Stomach (tissue), 9 donors: ENCODE measurements around the gene AMIGO3. TPM values are rescaled to one million over a fixed set of nuclear protein-coding genes. Genes with fewer than 3 reads are reported as not detected.
"Not testable (repeated sequence)": the region's sequence is repeated elsewhere in the genome, so short reads cannot be mapped to it uniquely, and the experiment has no call there.

Experiments
- DNase-seq, 2 donors: peaks; one replicate each; pipeline versions ENCODE4 v3.0.0 to v3.0.0-alpha.2; 2013 to 2019
- H3K27ac ChIP-seq, 5 donors: fragments of 200-600 bp in 4 of 5; sonication (generic) in 4 of 5; one replicate each; pipeline ENCODE4 v1.5.1; 2013 to 2019; ENCODE audit warnings: mild to moderate bottlenecking in 1 of 5, moderate library complexity in 1 of 5
- H3K27me3 ChIP-seq, 3 donors: fragments of 200-600 bp; sonication (generic); one replicate each; pipeline ENCODE4 v1.5.1; 2017 to 2019; ENCODE audit warnings: mixed run types in 1 of 3
- H3K36me3 ChIP-seq, 4 donors: fragments of 200-600 bp; sonication (generic); 1 replicate in 3 of 4; 2 replicates in 1 of 4; pipeline ENCODE4 v1.5.1; 2016 to 2019
- H3K4me1 ChIP-seq, 4 donors: fragments of 200-600 bp; sonication (generic); one replicate each; pipeline ENCODE4 v1.5.1; 2016 to 2019
- H3K4me3 ChIP-seq, 4 donors: fragments of 200-600 bp; sonication (generic) in 3 of 4; one replicate each; pipeline ENCODE4 v1.5.1; 2016 to 2019; ENCODE audit warnings: mild to moderate bottlenecking in 1 of 4
- H3K9me3 ChIP-seq, 4 donors: fragments of 200-600 bp; sonication (generic); one replicate each; pipeline ENCODE4 v1.5.1; 2016 to 2019
- EP300 ChIP-seq: sonication (generic); formaldehyde crosslinking; IDR thresholded peaks from one replicate; pipeline ENCODE4 v1.6.1; 2017; ENCODE audit warnings: antibody characterized with exemption
- POLR2A ChIP-seq, 4 donors: fragments of 450-650 bp; IDR thresholded peaks; one replicate each; pipeline ENCODE4 v1.6.1; 2016; ENCODE audit warnings: antibody characterized with exemption in 4 of 4, control low read depth in 2 of 4, mild to moderate bottlenecking in 1 of 4, moderate library complexity in 1 of 4
- POLR2AphosphoS5 ChIP-seq, 3 donors: sonication (generic); formaldehyde crosslinking; IDR thresholded peaks; one replicate each; pipeline ENCODE4 v1.6.1; 2016; ENCODE audit warnings: antibody characterized with exemption in 3 of 3
- WGBS, 5 donors: extraction: QIAGEN DNeasy Blood & Tissue Kit in 3 of 5; methylation state at CpG; one replicate each; pipeline versions ENCODE4 v1.1.5 to v1.1.7; 2013 to 2018; 5-methylcytosine and 5-hydroxymethylcytosine counted together
- intact Hi-C: fragments of 100-400 bp; cut with DNase I; formaldehyde crosslinking; loops from one replicate; pipeline ENCODE4 v1.15.1; 2023; ENCODE audit warnings: low total_unique reads
- polyA plus RNA-seq, 3 donors: library from polyadenylated mRNA; stranded (reverse); fragments of 200-250 nt; gene quantifications; one replicate each; pipeline ENCODE4 v1.2.3, GENCODE V29; 2013
- total RNA-seq, 5 donors: library from RNA; depleted of rRNA; stranded (reverse); fragments of >200 nt; gene quantifications; one replicate each; pipeline versions ENCODE4 v1.1.0 to v1.2.3, GENCODE V29; 2014 to 2016
- TF ChIP-seq, protein P1 (sequence below), 7 experiments: fragments of 450-650 bp in 4 of 7; fragments of 200-600 bp in 3 of 7; sonication (generic) in 3 of 7; IDR thresholded peaks; one replicate each; pipeline ENCODE4 v1.5.1; 2016 to 2019; ENCODE audit warnings: antibody characterized with exemption in 7 of 7, control low read depth in 2 of 7, mild to moderate bottlenecking in 1 of 7
- donor health status: healthy with polysubstance abuse.
- donor health status: Bipolar disorder and iron deficiency.
- donor health status: healthy.

Gene AMIGO3
- total and polyA plus RNA-seq, 8 donors: 0.19 to 1.3 (median 0.80) TPM; not detected in 4

GRCh38 chr3:49751501-49751900 is 32.0 kb upstream of the AMIGO3 start:
- intact Hi-C loops: no loop called here
- no peak for DNase-seq
- H3K27ac ChIP-seq: no peak overlapping the region
- no peaks in the 10 kb centered on the region for H3K27me3 ChIP-seq
- peaks cover 7 to 51% (median 28%) of the 10 kb centered on the region in 4 donors for H3K4me1 ChIP-seq
- H3K9me3 ChIP-seq: no peaks in the 10 kb centered on the region
- no peak overlapping the region for H3K4me3 ChIP-seq
- TF ChIP-seq POLR2A (IDR thresholded peaks at IDR 0.05) (no peak), POLR2AphosphoS5 (IDR thresholded peaks at IDR 0.05) (no peak), EP300 (no peak)
- TF ChIP-seq, protein P1, sequence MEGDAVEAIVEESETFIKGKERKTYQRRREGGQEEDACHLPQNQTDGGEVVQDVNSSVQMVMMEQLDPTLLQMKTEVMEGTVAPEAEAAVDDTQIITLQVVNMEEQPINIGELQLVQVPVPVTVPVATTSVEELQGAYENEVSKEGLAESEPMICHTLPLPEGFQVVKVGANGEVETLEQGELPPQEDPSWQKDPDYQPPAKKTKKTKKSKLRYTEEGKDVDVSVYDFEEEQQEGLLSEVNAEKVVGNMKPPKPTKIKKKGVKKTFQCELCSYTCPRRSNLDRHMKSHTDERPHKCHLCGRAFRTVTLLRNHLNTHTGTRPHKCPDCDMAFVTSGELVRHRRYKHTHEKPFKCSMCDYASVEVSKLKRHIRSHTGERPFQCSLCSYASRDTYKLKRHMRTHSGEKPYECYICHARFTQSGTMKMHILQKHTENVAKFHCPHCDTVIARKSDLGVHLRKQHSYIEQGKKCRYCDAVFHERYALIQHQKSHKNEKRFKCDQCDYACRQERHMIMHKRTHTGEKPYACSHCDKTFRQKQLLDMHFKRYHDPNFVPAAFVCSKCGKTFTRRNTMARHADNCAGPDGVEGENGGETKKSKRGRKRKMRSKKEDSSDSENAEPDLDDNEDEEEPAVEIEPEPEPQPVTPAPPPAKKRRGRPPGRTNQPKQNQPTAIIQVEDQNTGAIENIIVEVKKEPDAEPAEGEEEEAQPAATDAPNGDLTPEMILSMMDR (IDR thresholded peaks at IDR 0.05): no peak
- H3K36me3 ChIP-seq: peaks cover 7 to 34% (median 30%) of the 10 kb centered on the region in 4 donors
- WGBS, 5 donors: 57 to 76% (median 66%) methylated on average over 4 of the region's 4 CpGs

GRCh38 chr3:49750056-49750455 is 30.6 kb upstream of the AMIGO3 start:
- Histone ChIP-seq H3K4me3 (no peak overlapping the region), H3K27ac (no peak overlapping the region)
- intact Hi-C loops: no loop called here

GRCh38 chr3:49748874-49749273 is 29.4 kb upstream of the AMIGO3 start:
- H3K4me3 ChIP-seq, H3K27ac ChIP-seq, DNase-seq, H3K9me3 ChIP-seq, H3K27me3 ChIP-seq, intact Hi-C loops: not testable (repeated sequence)
- Histone ChIP-seq H3K4me1 (peaks cover 3 to 42% (median 25%) of the 10 kb centered on the region in 4 donors), H3K36me3 (peaks cover 7 to 53% (median 44%) of the 10 kb centered on the region in 4 donors)
- WGBS, 5 donors: 86 to 95% (median 91%) methylated on average over 5 of the region's 5 CpGs

More at GRCh38 chr3:49750056-49750455, 30.6 kb upstream of the AMIGO3 start:
- Histone ChIP-seq H3K36me3 (peaks cover 7 to 44% (median 35%) of the 10 kb centered on the region in 4 donors), H3K4me1 (peaks cover 7 to 50% (median 30%) of the 10 kb centered on the region in 4 donors), H3K27me3 (no peaks in the 10 kb centered on the region), H3K9me3 (no peaks in the 10 kb centered on the region)
- TF ChIP-seq POLR2AphosphoS5 (IDR thresholded peaks at IDR 0.05) (no peak), POLR2A (IDR thresholded peaks at IDR 0.05) (no peak), EP300 (no peak)
- TF ChIP-seq, protein P1 (IDR thresholded peaks at IDR 0.05): no peak
- DNase-seq: no peak
- WGBS, 5 donors: 86 to 96% (median 94%) methylated on average over 4 of the region's 4 CpGs

- intact Hi-C loops: no loop called here
- TF ChIP-seq POLR2AphosphoS5 (IDR thresholded peaks at IDR 0.05) (no peak), EP300 (no peak), POLR2A (IDR thresholded peaks at IDR 0.05) (no peak)
- TF ChIP-seq, protein P1 (IDR thresholded peaks at IDR 0.05): no peak
Measured at GRCh38 chr3:49747792-49748480, 28.5 kb upstream of the AMIGO3 start.

GRCh38 chr3:49745986-49746385 is 26.5 kb upstream of the AMIGO3 start:
- intact Hi-C loops: no loop called here
- no peak overlapping the region for H3K4me3 ChIP-seq
- no peak for TF ChIP-seq POLR2AphosphoS5 (IDR thresholded peaks at IDR 0.05)
- TF ChIP-seq, protein P1 (IDR thresholded peaks at IDR 0.05): no peak
- no peak for TF ChIP-seq EP300
- TF ChIP-seq POLR2A (IDR thresholded peaks at IDR 0.05): no peak
- no peaks in the 10 kb centered on the region for H3K9me3 ChIP-seq
- no peak for DNase-seq
- no peak overlapping the region for H3K27ac ChIP-seq
- peaks cover 0 to 33% (median 13%) of the 10 kb centered on the region in 4 donors for H3K4me1 ChIP-seq
- H3K36me3 ChIP-seq: peaks cover 7 to 77% (median 70%) of the 10 kb centered on the region in 4 donors
- WGBS, 5 donors: 67 to 86% (median 76%) methylated on average over 2 of the region's 2 CpGs
- no peaks in the 10 kb centered on the region for H3K27me3 ChIP-seq

More at GRCh38 chr3:49747792-49748480, 28.5 kb upstream of the AMIGO3 start:
- peaks cover 7 to 60% (median 52%) of the 10 kb centered on the region in 4 donors for H3K36me3 ChIP-seq
- H3K27me3 ChIP-seq: no peaks in the 10 kb centered on the region
- H3K27ac ChIP-seq: no peak overlapping the region
- H3K4me3 ChIP-seq: no peak overlapping the region
- no peaks in the 10 kb centered on the region for H3K9me3 ChIP-seq
- H3K4me1 ChIP-seq: peaks cover 0 to 34% (median 21%) of the 10 kb centered on the region in 4 donors
- DNase-seq: no peak
- 88 to 94% (median 91%) methylated on average over 12 to 13 of the region's 13 CpGs for WGBS, 5 donors
